Skeletal muscle satellite cell (primary cell): ENCODE measurements around the gene GGN.
A peak's percentile ranks its signal among the peaks of the same experiment; 100 is the strongest.

Experiments used
- H3K27me3 ChIP-seq: 2 replicates; pipeline ENCODE4 v1.7.0; 2013; ENCODE audit warnings: low read length; ENCODE audit not compliant: control insufficient read depth, insufficient read depth
- H3K36me3 ChIP-seq: 2 replicates; pipeline ENCODE4 v1.7.0; 2013; ENCODE audit warnings: mild to moderate bottlenecking, control low read depth, low read length; ENCODE audit not compliant: insufficient read depth
- H3K4me1 ChIP-seq: 2 replicates; pipeline ENCODE4 v1.7.0; 2013; ENCODE audit warnings: low read length; ENCODE audit not compliant: control insufficient read depth, insufficient read depth
- H3K4me2 ChIP-seq: 2 replicates; pipeline ENCODE4 v1.7.0; 2013; ENCODE audit warnings: mild to moderate bottlenecking, low read length
- H3K4me3 ChIP-seq: 2 replicates; pipeline ENCODE4 v1.7.0; 2013; ENCODE audit warnings: low read length
- H3K9ac ChIP-seq: 2 replicates; pipeline ENCODE4 v1.7.0; 2013; ENCODE audit warnings: mild to moderate bottlenecking, low read depth, low read length, moderate library complexity
- H3K9me3 ChIP-seq: replicated peaks from 2 replicates; pipeline ENCODE4 v1.7.0; 2013; ENCODE audit warnings: mild to moderate bottlenecking, control low read depth, low read length

Gene GGN

DNA sequence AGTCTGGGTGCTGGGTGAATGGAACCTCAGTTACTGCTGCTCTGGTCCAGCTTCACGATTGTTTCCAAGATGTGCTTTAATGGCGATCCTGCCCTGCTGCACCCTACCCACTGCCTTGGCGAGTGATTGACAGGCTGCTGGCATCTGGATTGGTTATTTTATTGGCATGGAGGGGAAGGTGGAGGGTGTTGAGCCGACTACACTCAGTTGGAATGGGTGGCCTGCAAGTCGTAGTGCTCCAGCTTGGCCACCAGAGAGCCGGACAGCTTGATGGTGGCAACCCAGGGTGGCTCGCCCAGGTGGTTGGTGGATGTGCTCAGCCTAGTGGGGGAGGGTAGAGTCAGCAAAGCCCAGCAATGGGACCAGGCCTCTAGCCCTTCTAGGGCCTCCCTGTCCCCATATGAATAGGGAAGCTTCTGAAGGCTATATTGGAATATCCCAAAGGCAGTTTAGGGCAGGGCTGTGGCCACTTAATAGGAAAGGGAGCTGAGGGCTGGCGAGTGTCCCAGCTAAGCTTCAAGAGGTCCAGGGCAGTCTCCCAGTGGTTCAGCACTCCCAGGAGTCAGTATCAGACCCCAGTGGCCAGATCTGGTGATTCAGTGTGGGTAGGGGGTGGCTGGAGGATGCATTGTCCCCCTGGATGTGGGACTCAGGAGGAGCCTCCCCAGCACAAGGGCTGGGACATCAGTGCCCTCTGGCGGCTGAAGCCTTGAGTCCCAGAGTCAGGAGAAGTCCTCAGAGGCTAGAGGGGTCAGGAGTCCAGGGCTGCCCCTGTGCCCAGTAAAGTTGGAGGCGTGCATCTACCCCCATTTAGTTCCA lies 3.4 kb downstream of the GGN start:
- H3K9ac ChIP-seq: no peak overlapping the region

DNA sequence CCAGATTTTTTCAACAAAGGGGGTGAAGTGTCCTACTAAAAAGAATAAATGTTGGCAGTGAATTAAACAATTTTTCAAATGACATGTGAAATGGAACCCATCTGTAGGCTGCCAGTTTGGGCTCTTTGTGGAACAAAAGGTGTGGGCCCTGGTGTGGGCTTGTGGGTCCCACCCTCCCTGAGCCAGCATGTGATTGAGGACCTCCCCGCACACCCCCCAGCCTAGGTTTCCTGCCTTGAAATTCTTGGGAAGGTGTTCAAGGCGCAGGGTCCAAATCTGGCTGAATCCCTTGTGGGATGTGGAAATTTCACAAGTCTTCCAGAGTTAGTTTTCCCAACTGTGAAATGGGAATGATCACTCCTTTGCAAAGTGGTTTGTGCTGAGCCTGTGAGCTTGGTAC lies 4.1 kb downstream of the GGN start:
- H3K9ac ChIP-seq: no peak overlapping the region
- no peak overlapping the region for H3K4me3 ChIP-seq
- peaks cover 66% of the 10 kb centered on the region for H3K36me3 ChIP-seq
- peaks cover 11% of the 10 kb centered on the region for H3K4me1 ChIP-seq
- H3K27me3 ChIP-seq: no peaks in the 10 kb centered on the region
- no peaks in the 10 kb centered on the region for H3K9me3 ChIP-seq
- H3K4me2 ChIP-seq: no peak overlapping the region

More for the DNA sequence above, 3.4 kb downstream of the GGN start:
- no peak overlapping the region for H3K4me2 ChIP-seq
- H3K9me3 ChIP-seq: no peaks in the 10 kb centered on the region
- H3K4me3 ChIP-seq: no peak overlapping the region
- H3K4me1 ChIP-seq: peaks cover 11% of the 10 kb centered on the region
- peaks cover 59% of the 10 kb centered on the region for H3K36me3 ChIP-seq
- H3K27me3 ChIP-seq: no peaks in the 10 kb centered on the region

DNA sequence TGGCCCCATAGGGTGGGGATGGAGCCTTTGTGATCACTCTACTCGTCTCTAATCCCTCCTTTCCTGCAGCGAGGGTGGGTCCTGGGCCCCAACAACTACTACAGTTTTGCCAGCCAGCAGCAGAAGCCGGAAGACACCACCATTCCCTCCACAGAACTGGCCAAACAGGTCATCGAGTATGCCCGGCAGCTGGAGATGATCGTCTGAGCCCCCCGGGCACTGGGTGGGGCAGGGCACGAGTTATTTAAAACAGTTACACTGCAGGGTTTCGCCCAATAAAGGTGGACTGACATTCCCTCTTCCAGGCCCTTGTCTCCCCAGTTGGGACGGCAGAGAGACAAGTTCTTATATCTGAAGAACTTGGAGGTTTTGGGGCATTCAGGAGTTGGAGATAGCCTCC lies 4.7 kb downstream of the GGN start:
- H3K4me1 ChIP-seq: peaks cover 11% of the 10 kb centered on the region
- no peak overlapping the region for H3K9ac ChIP-seq
- H3K4me3 ChIP-seq: no peak overlapping the region
- H3K9me3 ChIP-seq: no peaks in the 10 kb centered on the region
- peaks cover 67% of the 10 kb centered on the region for H3K36me3 ChIP-seq
- H3K27me3 ChIP-seq: no peaks in the 10 kb centered on the region
- no peak overlapping the region for H3K4me2 ChIP-seq

DNA sequence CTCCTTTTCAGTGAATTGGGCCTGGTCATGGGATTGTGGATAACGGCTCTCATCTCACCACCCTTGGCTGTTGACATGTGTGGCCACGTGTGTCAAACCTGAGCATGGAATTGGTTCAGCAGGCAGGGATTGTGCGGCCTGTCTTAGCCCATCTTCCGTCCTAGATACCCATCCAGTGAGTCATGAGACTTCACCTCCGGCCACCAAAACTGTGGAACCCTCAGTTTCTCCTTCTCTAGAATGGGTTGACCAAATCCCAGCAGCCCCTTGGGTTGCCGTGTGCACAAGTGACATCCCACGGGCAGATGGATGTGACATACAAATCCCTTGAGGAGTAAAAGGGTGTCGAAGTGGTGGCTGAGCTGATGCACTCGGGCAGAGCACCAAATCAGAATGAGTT lies 6.7 kb downstream of the GGN start:
- Histone ChIP-seq H3K9ac (no peak overlapping the region), H3K4me1 (peaks cover 8% of the 10 kb centered on the region), H3K36me3 (peaks cover 78% of the 10 kb centered on the region), H3K9me3 (no peaks in the 10 kb centered on the region), H3K4me3 (no peak overlapping the region), H3K27me3 (no peaks in the 10 kb centered on the region), H3K4me2 (no peak overlapping the region)

DNA sequence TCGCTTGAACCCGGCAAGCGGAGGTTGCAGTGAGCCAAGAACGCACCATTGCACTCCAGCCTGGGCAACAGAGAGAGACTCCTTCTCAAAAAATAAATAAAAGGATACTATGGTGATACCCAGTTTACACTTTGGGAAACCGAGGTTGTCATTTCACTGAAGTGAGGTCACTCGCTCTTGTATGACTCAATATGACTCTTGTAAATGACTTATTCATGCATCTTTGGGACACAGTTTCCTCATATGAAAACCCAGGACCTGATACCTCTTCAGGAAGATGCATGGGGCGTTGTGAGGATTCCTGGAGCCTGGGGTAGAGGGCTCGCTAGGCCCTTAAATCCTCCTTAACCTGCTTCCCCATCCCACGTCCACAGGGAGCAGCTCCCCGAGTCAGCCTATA lies 9.0 kb downstream of the GGN start:
- no peak overlapping the region for H3K4me2 ChIP-seq
- no peaks in the 10 kb centered on the region for H3K9me3 ChIP-seq
- no peaks in the 10 kb centered on the region for H3K27me3 ChIP-seq
- H3K36me3 ChIP-seq: peaks cover 64% of the 10 kb centered on the region
- H3K9ac ChIP-seq: no peak overlapping the region
- no peak overlapping the region for H3K4me3 ChIP-seq
- peaks cover 16% of the 10 kb centered on the region for H3K4me1 ChIP-seq

DNA sequence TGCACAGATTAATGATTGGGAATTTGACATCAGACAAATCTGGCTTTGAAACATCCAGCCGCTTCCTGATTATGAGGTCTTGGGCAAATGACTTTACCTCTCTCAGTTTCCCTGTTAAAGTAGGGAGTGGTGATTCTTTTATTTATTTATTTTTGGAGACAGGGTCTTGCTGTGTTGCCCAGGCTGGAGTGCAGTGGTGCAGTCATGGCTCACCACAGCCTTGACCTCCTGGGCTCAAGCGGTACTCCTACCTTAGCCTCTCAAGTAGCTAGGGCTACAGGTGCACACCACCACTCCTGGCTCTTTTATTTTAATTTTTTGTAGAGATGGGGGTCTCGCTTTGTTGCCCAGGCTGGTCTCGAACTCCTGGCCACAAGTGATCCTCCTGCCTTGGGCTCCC lies 10.8 kb downstream of the GGN start:
- H3K4me2 ChIP-seq: peak overlapping the region; percentile 89
- peaks cover 48% of the 10 kb centered on the region for H3K36me3 ChIP-seq
- no peaks in the 10 kb centered on the region for H3K9me3 ChIP-seq
- no peaks in the 10 kb centered on the region for H3K27me3 ChIP-seq
- no peak overlapping the region for H3K9ac ChIP-seq
- peaks cover 18% of the 10 kb centered on the region for H3K4me1 ChIP-seq
- peak overlapping the region; percentile 95 for H3K4me3 ChIP-seq

- Histone ChIP-seq H3K9ac (peak overlapping the region; percentile 99), H3K4me3 (peak overlapping the region; percentile 95), H3K27me3 (no peaks in the 10 kb centered on the region), H3K9me3 (no peaks in the 10 kb centered on the region), H3K4me1 (peaks cover 18% of the 10 kb centered on the region), H3K4me2 (peak overlapping the region; percentile 89), H3K36me3 (peaks cover 44% of the 10 kb centered on the region)
Observed at GRCh38 chr19:38376576-38376975, 11.3 kb downstream of the GGN start.

GRCh38 chr19:38375748-38376147 lies 12.1 kb downstream of the GGN start:
- Histone ChIP-seq H3K4me2 (peak overlapping the region; percentile 89), H3K36me3 (peaks cover 35% of the 10 kb centered on the region), H3K27me3 (peaks cover 3% of the 10 kb centered on the region), H3K9me3 (no peaks in the 10 kb centered on the region), H3K9ac (peak overlapping the region; percentile 99), H3K4me3 (peak overlapping the region; percentile 95), H3K4me1 (peaks cover 18% of the 10 kb centered on the region)

- H3K36me3 ChIP-seq: peaks cover 29% of the 10 kb centered on the region
- H3K9ac ChIP-seq: peak overlapping the region; percentile 99
- H3K4me3 ChIP-seq: peak overlapping the region; percentile 95
- H3K4me2 ChIP-seq: peak overlapping the region; percentile 89
- H3K9me3 ChIP-seq: no peaks in the 10 kb centered on the region
- peaks cover 8% of the 10 kb centered on the region for H3K27me3 ChIP-seq
- H3K4me1 ChIP-seq: peaks cover 18% of the 10 kb centered on the region
Observed at GRCh38 chr19:38375098-38375493, 12.7 kb downstream of the GGN start.

GRCh38 chr19:38374332-38375097 lies 13.3 kb downstream of the GGN start, which contains the start of gene PSMD8:
PSMD8 (plus strand) TSS chr19:38374571; CDS start chr19:38374602, 31 bp downstream.
- H3K4me3 ChIP-seq: peak within 1 kb of the TSS; percentile 95
- H3K4me2 ChIP-seq: peak within 1 kb of the TSS; percentile 94
- H3K9ac ChIP-seq: peak within 1 kb of the TSS; percentile 99
- peaks cover 18% of the 10 kb centered on the region for H3K4me1 ChIP-seq
- peaks cover 8% of the 10 kb centered on the region for H3K27me3 ChIP-seq
- H3K9me3 ChIP-seq: no peaks in the 10 kb centered on the region
- H3K36me3 ChIP-seq: peaks cover 26% of the 10 kb centered on the region

DNA sequence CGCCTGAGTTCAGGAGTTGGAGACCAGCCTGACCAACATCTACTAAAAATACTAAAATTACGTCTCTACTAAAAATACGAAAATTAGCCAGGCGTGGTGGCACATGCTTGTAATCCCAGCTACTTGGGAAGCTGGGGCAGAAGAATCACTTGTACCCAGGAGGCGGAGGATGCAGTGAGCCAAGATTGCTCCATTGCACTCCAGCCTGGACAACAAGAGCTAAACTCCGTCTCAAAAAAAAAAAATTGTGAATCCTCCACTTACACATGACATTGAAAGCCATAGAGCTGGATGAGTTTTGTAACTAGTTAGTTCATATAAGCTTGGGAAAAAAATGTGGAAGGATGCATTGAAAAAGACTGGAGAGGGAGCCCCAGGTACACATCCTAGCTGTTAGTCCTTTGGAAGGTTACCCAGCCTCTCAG lies 13.9 kb downstream of the GGN start:
- Histone ChIP-seq H3K9ac (peak overlapping the region; percentile 67), H3K27me3 (peaks cover 8% of the 10 kb centered on the region), H3K4me2 (peak overlapping the region; percentile 94), H3K36me3 (peaks cover 20% of the 10 kb centered on the region), H3K9me3 (no peaks in the 10 kb centered on the region), H3K4me3 (peak overlapping the region; percentile 95), H3K4me1 (peaks cover 18% of the 10 kb centered on the region)
